ENCODE measurements around the gene TFB1M. TPM values are rescaled to one million over a fixed set of nuclear protein-coding genes. Genes with fewer than 3 reads are reported as not detected.
A peak's percentile ranks its signal among the peaks of the same experiment; 100 is the strongest.

The TFB1M gene
- total and polyA plus RNA-seq, 2 donors (not counting 3 experiments of a cell fraction or from before 2014, with no cell fraction given) = 12.9 to 35.5 TPM

DNA sequence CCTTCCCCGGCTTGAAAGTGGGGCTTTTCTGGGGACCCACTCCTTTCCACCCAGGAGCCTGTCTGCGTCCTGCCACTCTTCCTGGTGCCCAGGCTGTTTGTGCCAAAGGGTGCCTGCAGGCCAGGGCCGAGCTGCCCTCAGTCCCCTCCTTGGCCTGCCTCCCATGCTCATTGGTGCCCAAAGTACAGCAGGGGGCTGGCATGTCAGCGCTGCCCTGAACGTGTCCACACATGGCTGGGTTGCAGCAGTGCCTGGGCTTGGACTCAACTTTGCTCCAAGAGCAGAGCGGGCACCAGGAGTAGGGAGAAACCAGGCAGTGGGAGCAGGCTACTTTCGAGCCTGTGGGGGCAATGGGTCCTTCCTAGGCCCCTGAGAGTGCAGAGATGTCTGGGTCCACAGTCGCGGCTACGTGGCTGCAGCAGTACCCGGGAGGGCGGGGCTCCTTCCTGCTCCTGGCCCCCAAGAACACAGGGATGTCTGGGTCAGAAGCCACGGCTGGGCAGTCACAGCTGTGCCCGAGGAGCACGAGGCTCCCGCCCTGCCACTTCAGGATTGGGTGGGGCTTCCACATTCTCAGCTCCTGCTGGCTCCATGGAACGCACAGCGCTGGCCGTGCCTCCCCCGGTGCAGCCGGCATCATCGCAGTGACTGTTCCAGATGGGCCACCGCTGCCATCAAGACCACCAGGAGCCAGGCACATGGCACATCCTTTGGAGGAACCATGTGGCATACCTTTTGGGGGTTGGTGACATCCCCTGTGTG is 100.5 kb downstream of the TFB1M start:
- H3K4me2 ChIP-seq (ENCODE audit: insufficient read depth, low read length) = no peak overlapping the region
- H2AFZ ChIP-seq (ENCODE audit: low read depth, low read length) = peak overlapping the region; percentile 15
- no peak for TF ChIP-seq FOS (IDR thresholded peaks at IDR 0.05; ENCODE audit: borderline replicate concordance, insufficient read depth, low read length)
- TF ChIP-seq MAX (IDR thresholded peaks at IDR 0.05; ENCODE audit: insufficient read depth, insufficient read length) = no peak
- TF ChIP-seq GATA2 (IDR thresholded peaks at IDR 0.05; ENCODE audit: insufficient read depth, insufficient read length, low read depth, low read length) = no peak
- no peak for TF ChIP-seq CTCF (IDR thresholded peaks at IDR 0.05; ENCODE audit: extremely low read depth in 1 of 2, insufficient read depth in 1 of 2, low read depth in 1 of 2, low read length in 2 of 2)
- no peak for TF ChIP-seq POLR2AphosphoS5 (IDR thresholded peaks at IDR 0.05; ENCODE audit: insufficient read depth, low read depth, low read length)
- no peak for TF ChIP-seq POLR2A (IDR thresholded peaks at IDR 0.05; ENCODE audit: low read depth, low read length)
- no peak for FAIRE-seq
- no peaks in the 10 kb centered on the region for H3K9me3 ChIP-seq (replicated peaks; ENCODE audit: control insufficient read depth, insufficient read depth, low read length)
- H3K27ac ChIP-seq (ENCODE audit: insufficient read depth, low read depth, low read length) = no peak overlapping the region
- intact Hi-C loops (cut with micrococcal nuclease) = no loop called here
- no peak overlapping the region for H3K4me3 ChIP-seq (replicated peaks in 1 of 3; ENCODE audit: insufficient read depth in 1 of 3, low read depth in 1 of 3, low read length in 3 of 3)
- H3K27me3 ChIP-seq (ENCODE audit: control insufficient read depth in 2 of 2, insufficient read depth in 2 of 2, low read length in 2 of 2) = no peaks in the 10 kb centered on the region
- no peaks in the 10 kb centered on the region for H3K79me2 ChIP-seq (ENCODE audit: control insufficient read depth, insufficient read depth, low read length)
- DNase-seq (ENCODE audit: low read depth, low spot score) = no peak
- ChIA-PET POLR2A (no interaction called here), CTCF (interaction anchor here (0.8 to 1.8 kb wide), 6 partner anchors 10 to 346 kb away, joined by 3 to 9 read pairs (median 4); no protein-coding TSS in a partner anchor)
- BruUV-seq (replicated peaks) = no TSS peak
- no peaks in the 10 kb centered on the region for H3K4me1 ChIP-seq (ENCODE audit: control insufficient read depth, extremely low read depth, insufficient read depth, low read length)
- H3K36me3 ChIP-seq (ENCODE audit: control insufficient read depth in 2 of 2, extremely low read depth in 1 of 2, insufficient read depth in 2 of 2, low read length in 2 of 2) = no peaks in the 10 kb centered on the region
- no peak overlapping the region for H3K9ac ChIP-seq (replicated peaks; ENCODE audit: extremely low read depth, insufficient read depth, low read length)
- H4K20me1 ChIP-seq (replicated peaks; ENCODE audit: control insufficient read depth, extremely low read depth, insufficient read depth, low read length) = no peaks in the 10 kb centered on the region
- dilution Hi-C loops (cut with MboI; ENCODE audit: extremely low pct_ligation_motif_present, low sequenced_read_pairs) = no loop called here
- no peaks in the 10 kb centered on the region for H3K9me1 ChIP-seq (replicated peaks; ENCODE audit: control insufficient read depth, extremely low read depth, insufficient read depth, low read length)

All from endothelial cell of umbilical vein (primary cell).